Liver (tissue), 9 donors: Measurements from ENCODE around the gene ADCY3. TPM values are rescaled to one million over a fixed set of nuclear protein-coding genes. Genes with fewer than 3 reads are reported as not detected.
A peak's percentile ranks its signal among the peaks of the same experiment; 100 is the strongest.

ENCODE experiments used
- DNase-seq: peaks from one replicate; pipeline ENCODE4 v3.0.0-alpha.2; 2017; ENCODE audit warnings: low spot score
- H3K27ac ChIP-seq, 2 donors: one replicate each; pipeline ENCODE4 v1.7.0; 2013; ENCODE audit warnings: inconsistent platforms in 2 of 2, low read length in 2 of 2, control low read depth in 1 of 2, low read depth in 1 of 2, mild to moderate bottlenecking in 1 of 2
- H3K27me3 ChIP-seq, 4 donors: one replicate each; pipeline versions ENCODE4 v1.6.1 to v1.7.0; 2013; ENCODE audit warnings: low read length in 3 of 4, inconsistent platforms in 1 of 4, mild to moderate bottlenecking in 1 of 4, moderate library complexity in 1 of 4; ENCODE audit not compliant: control insufficient read depth in 4 of 4, insufficient read depth in 4 of 4
- H3K36me3 ChIP-seq, 4 donors: one replicate each; pipeline versions ENCODE4 v1.6.1 to v1.7.0; 2013; ENCODE audit warnings: low read length in 3 of 4, mild to moderate bottlenecking in 3 of 4, low read depth in 1 of 4, moderate library complexity in 1 of 4; ENCODE audit not compliant: control insufficient read depth in 4 of 4, insufficient read depth in 3 of 4
- H3K4me1 ChIP-seq, 4 donors: one replicate each; pipeline versions ENCODE4 v1.6.1 to v1.7.0; 2013; ENCODE audit warnings: low read length in 3 of 4, mild to moderate bottlenecking in 3 of 4, moderate library complexity in 1 of 4; ENCODE audit not compliant: control insufficient read depth in 4 of 4, insufficient read depth in 4 of 4
- H3K4me3 ChIP-seq, 3 donors: one replicate each; pipeline versions ENCODE4 v1.6.1 to v1.7.0; 2013; ENCODE audit warnings: low read length in 3 of 3, control low read depth in 1 of 3, low read depth in 1 of 3, mild to moderate bottlenecking in 1 of 3
- H3K9ac ChIP-seq, 2 donors: one replicate each; pipeline ENCODE4 v1.7.0; 2013; ENCODE audit warnings: low read length in 2 of 2, mild to moderate bottlenecking in 2 of 2, moderate library complexity in 2 of 2, control low read depth in 1 of 2, low read depth in 1 of 2
- H3K9me3 ChIP-seq, 4 donors: one replicate each; pipeline versions ENCODE4 v1.6.1 to v1.7.0; 2013; ENCODE audit warnings: low read length in 3 of 4; ENCODE audit not compliant: control insufficient read depth in 4 of 4
- EGR1 ChIP-seq, 2 donors: IDR thresholded peaks; 2 replicates each; pipeline ENCODE4 v1.6.1; 2016 to 2018; ENCODE audit warnings: antibody characterized with exemption in 2 of 2, low read depth in 2 of 2
- FOXA1 ChIP-seq: IDR thresholded peaks from 2 replicates; pipeline ENCODE4 v1.6.1; 2016; ENCODE audit warnings: antibody characterized with exemption
- FOXA2 ChIP-seq: IDR thresholded peaks from 2 replicates; pipeline ENCODE4 v1.6.1; 2016; ENCODE audit warnings: antibody characterized with exemption
- GABPA ChIP-seq, 2 donors: IDR thresholded peaks in 1 of 2; conservative IDR thresholded peaks in 1 of 2; 2 replicates each; pipeline ENCODE4 v1.6.1; 2016; ENCODE audit warnings: antibody characterized with exemption in 2 of 2, mild to moderate bottlenecking in 1 of 2, moderate library complexity in 1 of 2
- HNF4A ChIP-seq, 2 donors: conservative IDR thresholded peaks; 2 replicates each; pipeline ENCODE4 v1.6.1; 2016; ENCODE audit warnings: antibody characterized with exemption in 2 of 2, mild to moderate bottlenecking in 2 of 2
- HNF4G ChIP-seq: IDR thresholded peaks from 2 replicates; pipeline ENCODE4 v1.6.1; 2016; ENCODE audit warnings: antibody characterized with exemption
- JUND ChIP-seq, 2 donors: IDR thresholded peaks; 2 replicates each; pipeline ENCODE4 v1.6.1; 2016; ENCODE audit warnings: antibody characterized with exemption in 2 of 2
- NR2F2 ChIP-seq: IDR thresholded peaks from 2 replicates; pipeline ENCODE4 v1.6.1; 2016; ENCODE audit warnings: antibody characterized with exemption
- RAD21 ChIP-seq, 2 donors: IDR thresholded peaks; 2 replicates each; pipeline ENCODE4 v1.6.1; 2016; ENCODE audit warnings: antibody characterized with exemption in 2 of 2, mild to moderate bottlenecking in 2 of 2
- RXRA ChIP-seq, 2 donors: IDR thresholded peaks; 2 replicates each; pipeline ENCODE4 v1.6.1; 2017 to 2018; ENCODE audit warnings: antibody characterized with exemption in 2 of 2, mild to moderate bottlenecking in 1 of 2
- SP1 ChIP-seq: IDR thresholded peaks from 2 replicates; pipeline ENCODE4 v1.6.1; 2018; ENCODE audit warnings: antibody characterized with exemption, mild to moderate bottlenecking
- TAF1 ChIP-seq: conservative IDR thresholded peaks from 2 replicates; pipeline ENCODE4 v1.6.1; 2016; ENCODE audit warnings: antibody characterized with exemption, mild to moderate bottlenecking
- YY1 ChIP-seq: IDR thresholded peaks from 2 replicates; pipeline ENCODE4 v1.6.1; 2016; ENCODE audit warnings: antibody characterized with exemption, mild to moderate bottlenecking
- WGBS: extraction: QIAGEN DNeasy Blood & Tissue Kit; methylation state at CpG from one replicate; pipeline ENCODE4 v1.1.7; 2013; 5-methylcytosine and 5-hydroxymethylcytosine counted together
- polyA plus RNA-seq, 2 donors: library from polyadenylated mRNA; stranded (reverse) in 1 of 2; unstranded in 1 of 2; fragments of 200-250 nt in 1 of 2; fragments of >200 nt in 1 of 2; fragmentation: Nextera tagmentation in 1 of 2; extraction: Ambion mirVana in 1 of 2; gene quantifications; one replicate each; pipeline versions ENCODE4 v1.2.1 to v1.2.3, GENCODE V29; 2013 to 2015
- total RNA-seq, 2 donors: library from RNA; depleted of rRNA; stranded (reverse); fragments of >200 nt; gene quantifications; one replicate each; pipeline ENCODE4 v1.2.3, GENCODE V29; 2014
- TF ChIP-seq, protein P1 (sequence below): IDR thresholded peaks from 2 replicates; pipeline ENCODE4 v1.6.1; 2016; ENCODE audit warnings: antibody characterized with exemption
- TF ChIP-seq, protein P2 (sequence below): IDR thresholded peaks from 2 replicates; pipeline ENCODE4 v1.6.1; 2016; ENCODE audit warnings: antibody characterized with exemption, mild to moderate bottlenecking
- TF ChIP-seq, protein P3 (sequence below): IDR thresholded peaks from 2 replicates; pipeline ENCODE4 v1.6.1; 2016; ENCODE audit warnings: antibody characterized with exemption
- TF ChIP-seq, protein P4 (sequence below): IDR thresholded peaks from 2 replicates; pipeline ENCODE4 v1.6.1; 2016; ENCODE audit warnings: antibody characterized with exemption
- donor health status: healthy.
- donor health status: healthy.
- donor health status: healthy.
- donor health status: healthy.
- donor health status: healthy.

ADCY3 gene
- total and polyA plus RNA-seq, 4 donors = 0.99 to 8.4 (median 6.4) TPM

DNA sequence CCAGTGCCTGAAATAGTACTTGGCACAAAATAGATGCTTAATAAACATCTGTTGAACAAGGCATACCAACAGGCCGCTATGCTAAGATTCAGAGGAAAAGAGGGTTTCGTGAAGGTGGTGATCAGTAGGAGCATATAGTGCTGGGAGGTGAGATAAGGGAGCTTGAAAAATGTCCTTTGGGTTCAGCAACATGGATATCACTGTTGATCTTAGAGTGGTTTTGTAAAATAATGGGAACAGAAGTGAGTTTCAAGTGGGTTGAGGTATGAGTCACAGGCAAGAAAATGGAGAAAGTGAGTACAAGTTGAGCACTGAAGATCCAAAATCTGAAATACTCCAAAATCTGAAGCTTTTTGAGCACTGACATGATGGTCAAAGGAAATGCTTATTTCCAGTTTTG, 122.4 kb downstream of the ADCY3 start (continued):
- TF ChIP-seq, protein P1, sequence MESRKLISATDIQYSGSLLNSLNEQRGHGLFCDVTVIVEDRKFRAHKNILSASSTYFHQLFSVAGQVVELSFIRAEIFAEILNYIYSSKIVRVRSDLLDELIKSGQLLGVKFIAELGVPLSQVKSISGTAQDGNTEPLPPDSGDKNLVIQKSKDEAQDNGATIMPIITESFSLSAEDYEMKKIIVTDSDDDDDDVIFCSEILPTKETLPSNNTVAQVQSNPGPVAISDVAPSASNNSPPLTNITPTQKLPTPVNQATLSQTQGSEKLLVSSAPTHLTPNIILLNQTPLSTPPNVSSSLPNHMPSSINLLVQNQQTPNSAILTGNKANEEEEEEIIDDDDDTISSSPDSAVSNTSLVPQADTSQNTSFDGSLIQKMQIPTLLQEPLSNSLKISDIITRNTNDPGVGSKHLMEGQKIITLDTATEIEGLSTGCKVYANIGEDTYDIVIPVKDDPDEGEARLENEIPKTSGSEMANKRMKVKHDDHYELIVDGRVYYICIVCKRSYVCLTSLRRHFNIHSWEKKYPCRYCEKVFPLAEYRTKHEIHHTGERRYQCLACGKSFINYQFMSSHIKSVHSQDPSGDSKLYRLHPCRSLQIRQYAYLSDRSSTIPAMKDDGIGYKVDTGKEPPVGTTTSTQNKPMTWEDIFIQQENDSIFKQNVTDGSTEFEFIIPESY = no peak
- TF ChIP-seq FOXA2 (no peak), RAD21 (IDR thresholded peaks at IDR 0.05) (no peak), GABPA (IDR thresholded peaks at IDR 0.05 in 1 of 2, conservative IDR thresholded peaks at IDR 0.05 in 1 of 2) (no peak), NR2F2 (no peak), JUND (IDR thresholded peaks at IDR 0.05) (no peak)

DNA sequence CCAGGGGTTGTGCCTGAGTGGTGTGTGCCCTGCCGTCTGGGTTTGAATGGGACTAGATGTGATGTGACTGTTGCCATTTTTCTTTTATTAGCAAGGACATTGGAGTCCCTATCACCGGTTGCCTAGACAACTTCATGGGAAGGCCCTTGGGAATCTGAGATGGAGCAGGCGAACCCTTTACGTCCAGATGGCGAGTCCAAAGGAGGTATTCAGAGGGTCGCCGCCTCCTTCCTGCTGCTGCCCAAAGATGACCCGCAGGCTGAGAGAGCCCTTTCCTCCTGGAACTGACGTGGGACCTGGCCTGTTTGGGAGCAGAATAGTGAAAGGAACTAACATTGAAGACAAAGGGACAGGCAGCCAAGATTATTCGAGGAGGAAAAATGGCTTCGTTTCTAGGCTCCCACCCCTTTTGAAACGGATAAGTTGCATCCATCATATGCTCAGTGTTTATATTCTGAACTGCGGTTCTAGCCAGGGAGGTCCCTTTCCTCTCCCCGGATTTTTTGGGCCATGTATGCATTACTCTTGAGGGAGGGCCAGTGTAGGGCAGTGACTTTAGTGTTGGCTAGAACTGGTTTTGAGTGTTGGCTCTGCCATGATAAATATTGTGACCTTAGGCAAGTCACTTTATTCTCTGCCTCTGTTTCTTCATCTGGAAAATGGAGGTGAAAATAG, 126.1 kb downstream of the ADCY3 start:
- Histone ChIP-seq H3K4me3 (peak overlapping the region; percentile 74 to 82 (median 78)), H3K4me1 (peaks cover 0 to 15% (median 13%) of the 10 kb centered on the region in 4 donors), H3K36me3 (peaks cover 0 to 5% (median 2%) of the 10 kb centered on the region in 4 donors), H3K9me3 (no peaks in the 10 kb centered on the region), H3K9ac (no peak overlapping the region), H3K27me3 (no peaks in the 10 kb centered on the region), H3K27ac (no peak overlapping the region)
- 18% methylated on average over 14 of the region's 14 CpGs for WGBS
- DNase-seq = peak; percentile 40
- TF ChIP-seq GABPA (IDR thresholded peaks at IDR 0.05 in 1 of 2, conservative IDR thresholded peaks at IDR 0.05 in 1 of 2) = no peak
- TF ChIP-seq RXRA (IDR thresholded peaks at IDR 0.05) = no peak
- no peak for TF ChIP-seq HNF4A (conservative IDR thresholded peaks at IDR 0.05)
- TF ChIP-seq, protein P1 = no peak
- no peak for TF ChIP-seq HNF4G

DNA sequence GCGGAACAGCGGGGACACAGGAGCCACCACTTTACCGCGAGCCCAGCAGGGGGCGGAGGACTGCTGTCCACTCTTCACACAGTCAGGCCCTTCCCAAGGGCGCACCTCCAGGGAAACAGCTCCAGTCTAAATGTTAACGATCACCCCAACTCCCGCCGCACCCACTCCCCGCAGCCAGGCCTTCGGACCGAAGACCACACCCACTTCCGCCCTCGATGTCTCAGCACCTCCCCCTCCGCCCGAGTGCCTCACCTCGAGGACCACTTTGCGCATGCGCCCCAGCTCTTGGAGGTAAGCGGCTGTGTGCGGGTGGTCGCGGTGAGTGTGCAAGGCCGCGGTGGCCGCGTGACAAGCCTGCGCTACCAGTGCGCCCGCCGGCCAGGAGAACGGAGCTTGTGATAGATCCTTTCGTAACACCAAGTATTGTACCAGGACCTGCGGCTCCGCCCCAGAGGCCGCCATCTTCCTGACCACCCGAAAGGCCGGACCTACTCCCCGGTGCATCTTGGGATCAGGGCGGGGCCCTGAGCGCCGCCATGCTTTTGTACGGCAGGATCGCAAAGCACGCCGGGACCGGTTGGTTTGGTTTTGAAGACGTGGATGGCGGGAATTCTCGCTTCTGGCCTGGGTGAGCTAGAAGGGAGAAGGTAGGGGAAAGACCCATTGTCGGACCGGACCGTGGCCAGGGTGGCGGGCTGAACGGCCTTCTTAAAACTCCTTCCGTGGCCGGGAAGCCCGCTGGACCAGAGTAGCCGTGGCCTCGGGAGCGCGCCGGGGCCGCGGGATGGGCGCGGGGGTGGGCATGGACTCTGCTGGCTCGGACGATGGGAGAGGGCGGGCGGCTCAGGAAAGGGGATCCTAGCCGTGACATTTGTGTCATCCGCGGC, 126.9 kb downstream of the ADCY3 start, which contains the start of the genes CENPO and PTRHD1:
Gene CENPO, plus strand, starts transcription at position 552 of the 887 bp plus-strand sequence. CDS start 495 bp downstream, outside the sequence.
Gene PTRHD1, minus strand, starts transcription at position 518 of the 887 bp plus-strand sequence. Its CDS starts 14 bp downstream, at position 504.
- peaks cover 0 to 15% (median 13%) of the 10 kb centered on the region in 4 donors for H3K4me1 ChIP-seq
- under 1% methylated on average over 74 of the region's 74 CpGs for WGBS
- H3K36me3 ChIP-seq = peaks cover 0 to 5% (median 2%) of the 10 kb centered on the region in 4 donors
- no peaks in the 10 kb centered on the region for H3K9me3 ChIP-seq
- peak; percentile 95 for DNase-seq
- H3K27ac ChIP-seq = peak within 1 kb of the TSS; percentile 99
- no peaks in the 10 kb centered on the region for H3K27me3 ChIP-seq
- H3K4me3 ChIP-seq = peak within 1 kb of the TSS; percentile 74 to 82 (median 78)
- H3K9ac ChIP-seq = peak within 1 kb of the TSS; percentile 76 to 84
- no peak for TF ChIP-seq HNF4G
- no peak for TF ChIP-seq EGR1 (IDR thresholded peaks at IDR 0.05; ENCODE audit: low read depth in 2 of 2)
- TF ChIP-seq, protein P2, sequence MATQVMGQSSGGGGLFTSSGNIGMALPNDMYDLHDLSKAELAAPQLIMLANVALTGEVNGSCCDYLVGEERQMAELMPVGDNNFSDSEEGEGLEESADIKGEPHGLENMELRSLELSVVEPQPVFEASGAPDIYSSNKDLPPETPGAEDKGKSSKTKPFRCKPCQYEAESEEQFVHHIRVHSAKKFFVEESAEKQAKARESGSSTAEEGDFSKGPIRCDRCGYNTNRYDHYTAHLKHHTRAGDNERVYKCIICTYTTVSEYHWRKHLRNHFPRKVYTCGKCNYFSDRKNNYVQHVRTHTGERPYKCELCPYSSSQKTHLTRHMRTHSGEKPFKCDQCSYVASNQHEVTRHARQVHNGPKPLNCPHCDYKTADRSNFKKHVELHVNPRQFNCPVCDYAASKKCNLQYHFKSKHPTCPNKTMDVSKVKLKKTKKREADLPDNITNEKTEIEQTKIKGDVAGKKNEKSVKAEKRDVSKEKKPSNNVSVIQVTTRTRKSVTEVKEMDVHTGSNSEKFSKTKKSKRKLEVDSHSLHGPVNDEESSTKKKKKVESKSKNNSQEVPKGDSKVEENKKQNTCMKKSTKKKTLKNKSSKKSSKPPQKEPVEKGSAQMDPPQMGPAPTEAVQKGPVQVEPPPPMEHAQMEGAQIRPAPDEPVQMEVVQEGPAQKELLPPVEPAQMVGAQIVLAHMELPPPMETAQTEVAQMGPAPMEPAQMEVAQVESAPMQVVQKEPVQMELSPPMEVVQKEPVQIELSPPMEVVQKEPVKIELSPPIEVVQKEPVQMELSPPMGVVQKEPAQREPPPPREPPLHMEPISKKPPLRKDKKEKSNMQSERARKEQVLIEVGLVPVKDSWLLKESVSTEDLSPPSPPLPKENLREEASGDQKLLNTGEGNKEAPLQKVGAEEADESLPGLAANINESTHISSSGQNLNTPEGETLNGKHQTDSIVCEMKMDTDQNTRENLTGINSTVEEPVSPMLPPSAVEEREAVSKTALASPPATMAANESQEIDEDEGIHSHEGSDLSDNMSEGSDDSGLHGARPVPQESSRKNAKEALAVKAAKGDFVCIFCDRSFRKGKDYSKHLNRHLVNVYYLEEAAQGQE = peak; percentile 63
- TF ChIP-seq GABPA (IDR thresholded peaks at IDR 0.05 in 1 of 2, conservative IDR thresholded peaks at IDR 0.05 in 1 of 2) = peak in 1 of 2 donors; percentile 80
- TF ChIP-seq RXRA (IDR thresholded peaks at IDR 0.05) = peak in 1 of 2 donors; percentile 20
- TF ChIP-seq, protein P3, sequence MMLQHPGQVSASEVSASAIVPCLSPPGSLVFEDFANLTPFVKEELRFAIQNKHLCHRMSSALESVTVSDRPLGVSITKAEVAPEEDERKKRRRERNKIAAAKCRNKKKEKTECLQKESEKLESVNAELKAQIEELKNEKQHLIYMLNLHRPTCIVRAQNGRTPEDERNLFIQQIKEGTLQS = no peak
- TF ChIP-seq TAF1 = peak; percentile 64
- TF ChIP-seq, protein P4, sequence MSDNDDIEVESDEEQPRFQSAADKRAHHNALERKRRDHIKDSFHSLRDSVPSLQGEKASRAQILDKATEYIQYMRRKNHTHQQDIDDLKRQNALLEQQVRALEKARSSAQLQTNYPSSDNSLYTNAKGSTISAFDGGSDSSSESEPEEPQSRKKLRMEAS = peak; percentile 63
- TF ChIP-seq, protein P1 = peak; percentile 72
- no peak for TF ChIP-seq FOXA1
- peak; percentile 26 for TF ChIP-seq NR2F2
- TF ChIP-seq SP1 = peak; percentile 75
- TF ChIP-seq FOXA2 = no peak
- peak; percentile 71 to 80 for TF ChIP-seq RAD21 (IDR thresholded peaks at IDR 0.05)
- peak; percentile 100 for TF ChIP-seq YY1
